ENCODE results near the gene SHCBP1L. TPM values are rescaled to one million over a fixed set of nuclear protein-coding genes. Genes with fewer than 3 reads are reported as not detected.

The SHCBP1L gene
- total RNA-seq, 1 experiment from 2014 or later: not detected

DNA sequence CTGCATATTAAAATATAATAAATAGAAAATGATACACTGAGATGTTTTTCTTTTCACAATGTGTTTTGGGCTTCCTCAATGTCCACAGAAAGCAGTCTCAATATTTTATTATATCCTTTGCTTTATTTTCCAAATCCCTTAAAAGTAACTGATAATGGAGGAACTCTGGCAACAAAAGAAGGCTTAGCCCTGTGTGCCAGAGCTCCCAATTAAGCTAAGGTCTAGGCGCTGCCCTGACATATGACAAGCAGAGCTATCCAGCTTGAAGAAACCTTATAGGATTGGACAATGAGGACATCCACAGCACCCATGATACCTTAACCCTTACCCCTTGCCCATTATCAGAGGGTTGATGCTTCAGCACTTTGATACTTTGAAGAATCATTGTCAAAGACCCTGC, 12.9 kb upstream of the SHCBP1L start:
- Histone ChIP-seq H3K23ac (ENCODE audit: insufficient read length, low read depth, low read length) (no peak overlapping the region), H3K56ac (ENCODE audit: insufficient read length, low read depth, low read length) (no peak overlapping the region), H2AFZ (ENCODE audit: low read length) (no peak overlapping the region), H2BK12ac (ENCODE audit: insufficient read length, low read depth, low read length) (no peak overlapping the region), H3K27me3 (ENCODE audit: insufficient read depth, low read length) (no peaks in the 10 kb centered on the region), H4K91ac (ENCODE audit: insufficient read length, low read depth, low read length) (no peak overlapping the region), H2AK5ac (ENCODE audit: insufficient read length, low read length) (no peak overlapping the region), H3K9ac (ENCODE audit: extremely low read depth, insufficient read length, low read length) (no peak overlapping the region), H4K5ac (ENCODE audit: insufficient read length, low read depth, low read length) (no peak overlapping the region), H3K9me3 (ENCODE audit: control insufficient read depth, low read depth, low read length) (no peaks in the 10 kb centered on the region), H3K4me2 (ENCODE audit: insufficient read depth, insufficient read length, low read length) (no peak overlapping the region), H3K4me1 (ENCODE audit: insufficient read depth, low read length) (no peaks in the 10 kb centered on the region), H3K23me2 (ENCODE audit: insufficient read length, low read depth, low read length, poor library complexity, severe bottlenecking) (no peaks in the 10 kb centered on the region), H2BK20ac (ENCODE audit: low read depth, low read length, poor library complexity, severe bottlenecking) (no peak overlapping the region), H3K14ac (ENCODE audit: insufficient read depth, low read length) (no peak overlapping the region), H3K79me2 (ENCODE audit: insufficient read depth, low read length) (no peaks in the 10 kb centered on the region; the same call in 1 of the 2 replicates), H3K27ac (ENCODE audit: insufficient read length, low read depth, low read length) (no peak overlapping the region), H4K8ac (replicated peaks; ENCODE audit: insufficient read length, low read depth, low read length) (no peak overlapping the region), H4K20me1 (ENCODE audit: control insufficient read depth, insufficient read depth, insufficient read length) (no peaks in the 10 kb centered on the region), H3T11ph (ENCODE audit: low read length) (no peak overlapping the region), H2BK5ac (ENCODE audit: insufficient read length, low read length) (no peak overlapping the region), H3K4ac (ENCODE audit: low read depth, low read length) (no peak overlapping the region), H3K79me1 (ENCODE audit: insufficient read depth, low read depth, low read length, poor library complexity, severe bottlenecking) (no peaks in the 10 kb centered on the region), H2BK15ac (ENCODE audit: low read depth, low read length) (no peak overlapping the region), H2BK120ac (ENCODE audit: low read depth, low read length, poor library complexity, severe bottlenecking) (no peak overlapping the region), H3K18ac (ENCODE audit: insufficient read length, low read depth, low read length) (no peak overlapping the region)
- no peaks in the 10 kb centered on the region for H3K9me3 Mint-ChIP-seq
- peaks cover 14 to 17% of the 10 kb centered on the region in 2 experiments for H3K4me1 Mint-ChIP-seq
- no peak overlapping the region for H3K27ac Mint-ChIP-seq
- H3K36me3 Mint-ChIP-seq (ENCODE audit: insufficient read depth in 1 of 3, low read depth in 3 of 3): no peaks in the 10 kb centered on the region
- H3K4me3 Mint-ChIP-seq: no peak overlapping the region
- DNase-seq: no peak
- WGBS (ENCODE audit: extremely low coverage, insufficient read length, low lambda C conversion rate): no CpG with 5 or more reads among the region's 1 CpG
- TF ChIP-seq CTCF (conservative IDR thresholded peaks at IDR 0.05): no peak
- no peaks in the 10 kb centered on the region for H3K27me3 Mint-ChIP-seq (ENCODE audit: low read depth)
